ES-I3 (cell line): Measurements from ENCODE around the gene NKAIN1.

Experiments
- H3K36me3 ChIP-seq: 2 replicates; pipeline ENCODE4 v1.6.1; 2013; ENCODE audit warnings: mild to moderate bottlenecking, low read length, control low read depth, moderate library complexity; ENCODE audit not compliant: insufficient read depth
- H3K4me1 ChIP-seq: 2 replicates; pipeline ENCODE4 v1.6.1; 2013; ENCODE audit warnings: mild to moderate bottlenecking, control low read depth, low read length; ENCODE audit not compliant: insufficient read depth
- H3K9ac ChIP-seq: 2 replicates; pipeline ENCODE4 v1.6.1; 2013; ENCODE audit warnings: low read depth, mild to moderate bottlenecking, low read length, moderate library complexity
- H3K9me3 ChIP-seq: 2 replicates; pipeline ENCODE4 v1.6.1; 2013; ENCODE audit warnings: mild to moderate bottlenecking, low read length, moderate library complexity; ENCODE audit not compliant: control insufficient read depth, insufficient read depth

The NKAIN1 gene

GRCh38 chr1:31222176-31222575, 17.5 kb downstream of the NKAIN1 start:
- Histone ChIP-seq H3K4me1 (0 out of 2 replicates have a peak, but pooled peaks cover 3% of the 10 kb centered on the region), H3K36me3 (no peaks in the 10 kb centered on the region), H3K9me3 (no peaks in the 10 kb centered on the region), H3K9ac (no peak overlapping the region)

- Histone ChIP-seq H3K4me1 (peaks cover 7% of the 10 kb centered on the region), H3K9me3 (no peaks in the 10 kb centered on the region), H3K36me3 (no peaks in the 10 kb centered on the region), H3K9ac (no peak overlapping the region)
Observed at GRCh38 chr1:31221072-31221471, 18.6 kb downstream of the NKAIN1 start.

GRCh38 chr1:31219489-31219888, 20.2 kb downstream of the NKAIN1 start:
- no peaks in the 10 kb centered on the region for H3K9me3 ChIP-seq
- H3K9ac ChIP-seq: no peak overlapping the region
- H3K36me3 ChIP-seq: no peaks in the 10 kb centered on the region
- H3K4me1 ChIP-seq: peaks cover 19% of the 10 kb centered on the region

- no peaks in the 10 kb centered on the region for H3K36me3 ChIP-seq
- H3K9me3 ChIP-seq: no peaks in the 10 kb centered on the region
- no peak overlapping the region for H3K9ac ChIP-seq
- H3K4me1 ChIP-seq: peaks cover 19% of the 10 kb centered on the region
Observed at GRCh38 chr1:31218705-31219104, 21.0 kb downstream of the NKAIN1 start.

GRCh38 chr1:31216016-31216415, 23.7 kb downstream of the NKAIN1 start:
- H3K4me1 ChIP-seq: peaks cover 19% of the 10 kb centered on the region
- no peak overlapping the region for H3K9ac ChIP-seq
- no peaks in the 10 kb centered on the region for H3K9me3 ChIP-seq
- no peaks in the 10 kb centered on the region for H3K36me3 ChIP-seq

- H3K9ac ChIP-seq: no peak overlapping the region
- H3K4me1 ChIP-seq: peaks cover 16% of the 10 kb centered on the region
Observed at GRCh38 chr1:31215065-31215570, 24.6 kb downstream of the NKAIN1 start.

GRCh38 chr1:31214316-31215064, 25.2 kb downstream of the NKAIN1 start:
- H3K9me3 ChIP-seq: no peaks in the 10 kb centered on the region

More at GRCh38 chr1:31215065-31215570, 24.6 kb downstream of the NKAIN1 start:
- Histone ChIP-seq H3K36me3 (no peaks in the 10 kb centered on the region), H3K9me3 (no peaks in the 10 kb centered on the region)

GRCh38 chr1:31208361-31208945, 31.2 kb downstream of the NKAIN1 start:
- H3K36me3 ChIP-seq: no peaks in the 10 kb centered on the region
- no peaks in the 10 kb centered on the region for H3K4me1 ChIP-seq
- no peak overlapping the region for H3K9ac ChIP-seq
- no peaks in the 10 kb centered on the region for H3K9me3 ChIP-seq

More at GRCh38 chr1:31214316-31215064, 25.2 kb downstream of the NKAIN1 start:
- Histone ChIP-seq H3K9ac (no peak overlapping the region), H3K4me1 (peaks cover 16% of the 10 kb centered on the region), H3K36me3 (no peaks in the 10 kb centered on the region)

GRCh38 chr1:31207569-31207968, 32.1 kb downstream of the NKAIN1 start:
- Histone ChIP-seq H3K36me3 (no peaks in the 10 kb centered on the region), H3K4me1 (no peaks in the 10 kb centered on the region), H3K9ac (no peak overlapping the region), H3K9me3 (no peaks in the 10 kb centered on the region)

GRCh38 chr1:31207046-31207445, 32.6 kb downstream of the NKAIN1 start:
- no peak overlapping the region for H3K9ac ChIP-seq
- H3K9me3 ChIP-seq: no peaks in the 10 kb centered on the region
- no peaks in the 10 kb centered on the region for H3K36me3 ChIP-seq
- no peaks in the 10 kb centered on the region for H3K4me1 ChIP-seq

GRCh38 chr1:31203215-31203614, 36.5 kb downstream of the NKAIN1 start:
- Histone ChIP-seq H3K4me1 (no peaks in the 10 kb centered on the region), H3K9me3 (no peaks in the 10 kb centered on the region), H3K36me3 (no peaks in the 10 kb centered on the region), H3K9ac (no peak overlapping the region)

GRCh38 chr1:31201931-31202360, 37.7 kb downstream of the NKAIN1 start:
- Histone ChIP-seq H3K9me3 (no peaks in the 10 kb centered on the region), H3K9ac (no peak overlapping the region), H3K4me1 (no peaks in the 10 kb centered on the region), H3K36me3 (no peaks in the 10 kb centered on the region)

- H3K9ac ChIP-seq: no peak overlapping the region
- no peaks in the 10 kb centered on the region for H3K9me3 ChIP-seq
- no peaks in the 10 kb centered on the region for H3K4me1 ChIP-seq
- H3K36me3 ChIP-seq: no peaks in the 10 kb centered on the region
Observed at GRCh38 chr1:31199949-31200348, 39.7 kb downstream of the NKAIN1 start.

GRCh38 chr1:31199236-31199790, 40.4 kb downstream of the NKAIN1 start:
- Histone ChIP-seq H3K9me3 (no peaks in the 10 kb centered on the region), H3K4me1 (no peaks in the 10 kb centered on the region), H3K9ac (no peak overlapping the region), H3K36me3 (no peaks in the 10 kb centered on the region)

- Histone ChIP-seq H3K9me3 (no peaks in the 10 kb centered on the region), H3K4me1 (no peaks in the 10 kb centered on the region), H3K36me3 (no peaks in the 10 kb centered on the region), H3K9ac (no peak overlapping the region)
Observed at GRCh38 chr1:31198600-31198999, 41.1 kb downstream of the NKAIN1 start.
